ENCODE measurements around the gene SLC12A8.

The SLC12A8 gene

DNA sequence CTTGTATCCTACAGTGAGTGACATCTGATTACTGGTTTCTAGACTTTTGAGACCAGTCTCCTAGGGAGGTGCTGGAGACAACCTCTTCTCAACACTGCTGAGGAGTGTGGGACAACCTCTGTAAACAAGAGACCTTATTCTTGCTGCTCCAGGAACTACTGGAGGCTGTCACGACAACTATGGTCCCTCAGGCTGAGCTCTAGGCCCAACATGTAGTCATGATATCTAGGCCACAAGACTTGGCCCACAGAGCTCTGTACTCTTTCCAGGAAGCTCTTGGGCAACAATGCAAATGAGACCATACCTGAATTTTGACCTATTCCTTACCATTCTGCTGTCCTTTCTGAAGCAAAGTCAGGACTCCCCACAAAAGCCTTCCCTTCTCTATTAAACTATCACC lies 132.5 kb downstream of the SLC12A8 start:
- TF ChIP-seq, protein P1, sequence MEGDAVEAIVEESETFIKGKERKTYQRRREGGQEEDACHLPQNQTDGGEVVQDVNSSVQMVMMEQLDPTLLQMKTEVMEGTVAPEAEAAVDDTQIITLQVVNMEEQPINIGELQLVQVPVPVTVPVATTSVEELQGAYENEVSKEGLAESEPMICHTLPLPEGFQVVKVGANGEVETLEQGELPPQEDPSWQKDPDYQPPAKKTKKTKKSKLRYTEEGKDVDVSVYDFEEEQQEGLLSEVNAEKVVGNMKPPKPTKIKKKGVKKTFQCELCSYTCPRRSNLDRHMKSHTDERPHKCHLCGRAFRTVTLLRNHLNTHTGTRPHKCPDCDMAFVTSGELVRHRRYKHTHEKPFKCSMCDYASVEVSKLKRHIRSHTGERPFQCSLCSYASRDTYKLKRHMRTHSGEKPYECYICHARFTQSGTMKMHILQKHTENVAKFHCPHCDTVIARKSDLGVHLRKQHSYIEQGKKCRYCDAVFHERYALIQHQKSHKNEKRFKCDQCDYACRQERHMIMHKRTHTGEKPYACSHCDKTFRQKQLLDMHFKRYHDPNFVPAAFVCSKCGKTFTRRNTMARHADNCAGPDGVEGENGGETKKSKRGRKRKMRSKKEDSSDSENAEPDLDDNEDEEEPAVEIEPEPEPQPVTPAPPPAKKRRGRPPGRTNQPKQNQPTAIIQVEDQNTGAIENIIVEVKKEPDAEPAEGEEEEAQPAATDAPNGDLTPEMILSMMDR (IDR thresholded peaks at IDR 0.05; ENCODE audit: low read length, missing control alignments): no peak
- DNase-seq (ENCODE audit: low read depth): no peak
- no peak overlapping the region for H3K4me3 ChIP-seq (replicated peaks; ENCODE audit: low read depth, low read length)

DNA sequence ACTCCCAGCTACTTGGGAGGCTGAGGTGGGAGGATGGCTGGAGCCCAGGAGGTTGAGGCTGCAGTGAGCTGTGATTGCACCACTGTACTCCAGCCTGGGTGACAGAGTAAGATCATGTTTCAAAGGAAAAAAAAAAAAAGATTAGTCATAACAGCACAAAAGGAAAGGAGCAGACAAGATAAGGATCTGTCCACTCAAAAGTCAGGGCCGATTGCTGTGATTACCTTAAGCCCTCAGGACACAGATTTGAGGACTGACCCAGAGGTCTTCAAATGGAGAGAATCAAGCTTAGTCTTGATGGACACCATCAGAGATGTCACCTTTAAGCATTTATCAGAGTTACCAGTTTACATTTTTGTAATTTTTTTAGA lies 132.9 kb downstream of the SLC12A8 start:
- H3K4me3 ChIP-seq (replicated peaks; ENCODE audit: low read depth, low read length): no peak overlapping the region
- TF ChIP-seq, protein P1 (IDR thresholded peaks at IDR 0.05; ENCODE audit: low read length, missing control alignments): no peak
- no peak for DNase-seq (ENCODE audit: low read depth)

DNA sequence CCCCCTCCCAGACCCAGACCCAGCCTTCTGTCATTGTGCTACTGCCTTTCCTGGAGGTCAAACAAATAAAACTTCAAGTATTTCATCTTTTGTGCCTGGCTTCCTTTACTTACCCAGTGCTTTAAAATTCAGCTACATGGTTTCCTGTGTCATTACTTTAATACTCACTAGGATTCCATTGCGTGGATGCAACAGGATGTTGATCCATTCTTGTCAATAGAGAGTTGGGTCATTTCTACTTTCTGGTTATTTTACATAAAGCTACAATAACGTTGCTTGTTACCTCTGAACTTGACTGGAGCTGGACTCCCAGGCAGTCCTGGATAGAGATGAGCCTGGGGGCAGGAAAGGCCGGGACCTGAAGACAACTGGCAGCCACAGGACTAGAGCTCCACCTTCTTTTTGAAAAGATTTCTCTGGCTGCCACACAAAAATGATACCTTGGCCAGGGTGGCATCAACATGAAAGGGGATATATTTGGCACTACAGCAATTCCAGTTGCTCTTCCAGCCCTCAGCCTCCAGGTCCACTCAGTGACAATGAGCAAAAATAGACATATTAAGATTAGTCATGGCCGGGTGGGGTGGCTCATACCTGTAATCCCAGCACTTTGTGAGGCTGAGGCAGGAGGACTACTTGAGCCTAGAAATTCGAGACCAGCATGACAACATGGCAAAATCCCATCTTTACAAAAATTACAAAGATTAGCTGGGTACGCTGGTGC lies 133.4 kb downstream of the SLC12A8 start:
- no peak overlapping the region for H3K4me3 ChIP-seq (replicated peaks; ENCODE audit: low read depth, low read length)
- TF ChIP-seq, protein P1 (IDR thresholded peaks at IDR 0.05; ENCODE audit: low read length, missing control alignments): no peak
- DNase-seq (ENCODE audit: low read depth): no peak

DNA sequence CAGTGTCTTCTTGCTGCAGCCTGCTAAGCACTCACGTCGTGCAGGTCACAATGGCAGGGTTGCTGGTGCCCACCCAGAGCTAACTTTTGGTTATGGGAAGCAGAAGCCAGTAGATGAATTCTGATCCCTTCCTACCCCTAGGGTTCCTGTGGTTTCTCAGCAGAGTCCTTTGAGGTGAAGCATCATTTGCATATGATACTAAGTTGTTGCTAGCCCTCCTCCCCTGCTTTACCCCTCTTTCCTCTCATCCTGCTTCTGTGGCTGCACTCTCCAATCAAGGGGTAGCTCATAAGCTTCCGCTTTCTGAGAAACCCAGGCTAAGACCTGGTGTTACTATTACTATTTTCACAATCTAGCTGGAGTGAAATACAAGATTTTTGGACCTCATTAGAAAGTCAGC lies 134.7 kb downstream of the SLC12A8 start:
- no peak overlapping the region for H3K4me3 ChIP-seq (replicated peaks; ENCODE audit: low read depth, low read length)
- no peak for DNase-seq (ENCODE audit: low read depth)
- TF ChIP-seq, protein P1 (IDR thresholded peaks at IDR 0.05; ENCODE audit: low read length, missing control alignments): no peak

DNA sequence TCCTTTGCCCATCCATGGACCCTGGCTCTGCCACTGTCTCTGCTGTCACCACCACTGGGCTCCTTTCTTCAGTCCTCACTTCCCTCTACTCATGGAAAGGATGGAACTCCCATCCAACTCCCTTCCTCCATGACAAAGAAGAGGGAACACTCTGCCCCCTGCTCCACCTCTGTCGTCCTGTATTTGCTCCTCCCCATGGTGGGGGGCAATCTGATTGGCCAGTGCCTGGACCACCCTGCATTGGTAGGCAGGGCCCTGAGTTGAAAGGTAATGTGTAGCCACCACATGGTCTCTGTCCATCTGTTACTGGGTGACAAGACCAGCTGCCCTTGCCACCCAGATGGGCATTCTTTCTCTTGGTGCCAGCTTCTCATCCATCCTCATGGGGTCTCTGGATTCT lies 136.1 kb downstream of the SLC12A8 start:
- no peak overlapping the region for H3K4me3 ChIP-seq (replicated peaks; ENCODE audit: low read depth, low read length)
- no peak for DNase-seq (ENCODE audit: low read depth)
- TF ChIP-seq, protein P1 (IDR thresholded peaks at IDR 0.05; ENCODE audit: low read length, missing control alignments): no peak

DNA sequence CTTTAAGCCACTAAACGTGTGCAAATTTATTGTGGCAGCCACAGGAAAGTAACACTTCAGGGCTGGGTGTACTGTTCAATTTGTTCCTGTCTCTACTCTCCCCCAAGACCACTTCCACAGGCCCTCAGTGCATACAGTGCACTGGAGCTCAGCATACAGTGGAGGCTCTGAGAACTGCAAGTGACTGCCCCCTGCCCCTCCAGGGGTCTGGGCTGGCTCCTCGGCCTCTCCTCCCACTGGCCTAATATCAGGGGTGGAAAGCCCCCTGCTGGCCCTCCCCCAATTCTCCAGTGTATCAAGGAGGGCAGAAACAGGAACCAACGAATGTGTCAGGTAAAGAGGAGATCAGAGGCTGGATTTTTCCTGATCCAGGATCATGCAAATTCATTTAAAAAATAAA lies 136.8 kb downstream of the SLC12A8 start:
- no peak for DNase-seq (ENCODE audit: low read depth)
- TF ChIP-seq, protein P1 (IDR thresholded peaks at IDR 0.05; ENCODE audit: low read length, missing control alignments): no peak
- no peak overlapping the region for H3K4me3 ChIP-seq (replicated peaks; ENCODE audit: low read depth, low read length)

DNA sequence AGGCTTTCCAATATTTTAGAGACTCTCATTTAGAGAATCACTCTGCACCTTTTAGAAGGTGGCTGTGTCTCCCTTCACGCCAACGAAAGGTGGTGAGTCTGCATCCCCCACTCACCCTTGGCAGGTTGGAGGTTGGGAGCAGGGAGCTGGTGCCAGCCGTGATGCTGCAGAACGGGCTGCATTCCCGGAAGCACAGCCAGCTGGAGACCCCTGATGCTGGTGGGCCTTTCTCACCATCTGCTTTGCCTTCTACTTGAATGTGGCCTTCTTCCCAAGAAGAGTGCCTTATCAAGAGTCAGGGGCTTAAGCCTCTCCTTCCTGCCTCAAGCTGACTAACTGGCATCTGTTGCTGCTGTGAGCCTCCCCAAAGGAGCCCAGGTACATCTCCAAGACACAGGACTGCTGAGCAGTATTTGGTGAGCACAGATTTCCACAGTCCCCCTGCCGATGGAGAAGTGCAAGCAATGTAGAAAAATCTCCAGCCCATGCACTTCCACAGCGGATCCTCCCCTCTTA lies 139.1 kb downstream of the SLC12A8 start:
- no peak overlapping the region for H3K4me3 ChIP-seq (replicated peaks; ENCODE audit: low read depth, low read length)
- no peak for DNase-seq (ENCODE audit: low read depth)
- TF ChIP-seq, protein P1 (IDR thresholded peaks at IDR 0.05; ENCODE audit: low read length, missing control alignments): no peak
